Adrenal gland (tissue), 5 donors: ENCODE data around the gene PFAS.

Experiments
- POLR2A ChIP-seq, 2 donors: fragments of 450-650 bp; IDR thresholded peaks; one replicate each; pipeline ENCODE4 v1.6.1; 2017; ENCODE audit warnings: antibody characterized with exemption in 2 of 2, mild to moderate bottlenecking in 2 of 2, moderate library complexity in 1 of 2
- TF ChIP-seq, protein P1 (sequence below), 6 experiments: fragments of 450-650 bp in 4 of 6; fragments of 200-600 bp in 2 of 6; sonication (generic) in 1 of 6; IDR thresholded peaks; 1 replicate in 5 of 6; 2 replicates in 1 of 6; pipeline versions ENCODE4 v1.5.1 to v1.8.0; 2016 to 2021; ENCODE audit warnings: antibody characterized with exemption in 6 of 6, mild to moderate bottlenecking in 2 of 6, moderate library complexity in 1 of 6
- donor health status: DM: no; HTN: no; CAD: no.

DNA sequence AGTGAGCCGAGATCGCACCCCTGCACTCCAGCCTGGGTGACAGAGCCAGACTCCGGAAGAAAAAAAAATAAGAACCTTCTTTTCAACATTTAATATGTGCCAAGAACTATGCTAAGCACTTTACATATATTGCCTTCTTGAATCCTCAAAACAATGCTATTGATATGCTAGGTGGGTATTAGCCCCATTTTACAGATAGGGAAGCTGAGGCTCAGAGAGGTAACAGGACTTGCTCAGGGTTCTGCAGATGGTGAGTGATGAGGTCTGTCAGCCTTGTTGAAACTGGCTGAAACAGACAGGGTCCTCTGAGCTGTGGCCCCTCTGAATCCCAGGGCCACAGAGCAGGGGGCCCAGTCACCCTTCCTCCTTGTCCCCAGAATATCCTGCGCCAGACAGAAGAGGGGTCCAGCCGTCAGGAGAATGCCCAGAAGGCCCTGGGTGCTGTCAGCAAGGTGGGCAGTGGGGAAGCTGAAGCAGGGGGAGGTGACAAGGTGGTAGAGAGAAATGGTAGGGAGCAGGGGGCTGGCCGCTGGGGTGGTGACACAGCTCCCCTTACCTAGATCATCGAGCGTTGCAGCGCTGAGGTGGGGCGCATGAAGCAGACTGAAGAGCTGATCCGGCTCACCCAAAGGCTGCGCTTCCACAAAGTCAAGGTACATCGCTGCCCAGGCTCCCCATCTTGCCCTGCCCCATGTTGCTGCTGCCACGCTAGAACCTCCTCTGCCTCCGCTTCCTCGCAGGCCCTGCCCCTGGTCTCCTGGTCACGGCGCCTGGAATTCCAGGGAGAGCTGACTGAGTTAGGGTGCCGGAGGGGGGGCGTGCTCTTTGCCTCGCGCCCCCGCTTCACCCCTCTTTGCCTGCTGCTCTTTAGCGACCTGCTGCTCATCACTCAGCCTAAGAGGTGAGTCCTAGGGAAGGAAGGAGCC, 69.2 kb downstream of the PFAS start:
- no peak for TF ChIP-seq POLR2A (IDR thresholded peaks at IDR 0.05)
- TF ChIP-seq, protein P1, sequence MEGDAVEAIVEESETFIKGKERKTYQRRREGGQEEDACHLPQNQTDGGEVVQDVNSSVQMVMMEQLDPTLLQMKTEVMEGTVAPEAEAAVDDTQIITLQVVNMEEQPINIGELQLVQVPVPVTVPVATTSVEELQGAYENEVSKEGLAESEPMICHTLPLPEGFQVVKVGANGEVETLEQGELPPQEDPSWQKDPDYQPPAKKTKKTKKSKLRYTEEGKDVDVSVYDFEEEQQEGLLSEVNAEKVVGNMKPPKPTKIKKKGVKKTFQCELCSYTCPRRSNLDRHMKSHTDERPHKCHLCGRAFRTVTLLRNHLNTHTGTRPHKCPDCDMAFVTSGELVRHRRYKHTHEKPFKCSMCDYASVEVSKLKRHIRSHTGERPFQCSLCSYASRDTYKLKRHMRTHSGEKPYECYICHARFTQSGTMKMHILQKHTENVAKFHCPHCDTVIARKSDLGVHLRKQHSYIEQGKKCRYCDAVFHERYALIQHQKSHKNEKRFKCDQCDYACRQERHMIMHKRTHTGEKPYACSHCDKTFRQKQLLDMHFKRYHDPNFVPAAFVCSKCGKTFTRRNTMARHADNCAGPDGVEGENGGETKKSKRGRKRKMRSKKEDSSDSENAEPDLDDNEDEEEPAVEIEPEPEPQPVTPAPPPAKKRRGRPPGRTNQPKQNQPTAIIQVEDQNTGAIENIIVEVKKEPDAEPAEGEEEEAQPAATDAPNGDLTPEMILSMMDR (IDR thresholded peaks at IDR 0.05) = no peak
